ENCODE results near the gene NEK9.
A peak's percentile ranks its signal among the peaks of the same experiment; 100 is the strongest.

The NEK9 gene

GRCh38 chr14:75067212-75067611, 59.6 kb downstream of the NEK9 start:
- Histone ChIP-seq H3K9me2 (replicated peaks; ENCODE audit: control insufficient read depth, low read length) (no peaks in the 10 kb centered on the region), H3K27ac (ENCODE audit: low read depth, low read length) (no peak overlapping the region), H3K4me2 (ENCODE audit: low read length) (peak overlapping the region; percentile 0; the same call in 1 of the 2 replicates), H3K4me1 (ENCODE audit: control insufficient read depth, low read length) (peaks cover 35% of the 10 kb centered on the region), H3K27me3 (ENCODE audit: control insufficient read depth, low read length) (0 out of 2 replicates have a peak, but pooled peaks cover 2% of the 10 kb centered on the region), H4K20me1 (ENCODE audit: control insufficient read depth, insufficient read depth, low read depth, low read length) (no peaks in the 10 kb centered on the region), H3F3A (ENCODE audit: control insufficient read depth, insufficient read depth) (peaks cover 6% of the 10 kb centered on the region), H3K9me3 (ENCODE audit: control insufficient read depth, insufficient read depth, low read length) (no peaks in the 10 kb centered on the region), H3K36me3 (ENCODE audit: control insufficient read depth, low read length) (no peaks in the 10 kb centered on the region), H3K4me3 (ENCODE audit: low read length) (no peak overlapping the region), H3K79me2 (ENCODE audit: control insufficient read depth, low read length) (peaks cover 23% of the 10 kb centered on the region)
- no peak for TF ChIP-seq EZH2phosphoT487 (IDR thresholded peaks at IDR 0.05; ENCODE audit: borderline replicate concordance, low read length)

DNA sequence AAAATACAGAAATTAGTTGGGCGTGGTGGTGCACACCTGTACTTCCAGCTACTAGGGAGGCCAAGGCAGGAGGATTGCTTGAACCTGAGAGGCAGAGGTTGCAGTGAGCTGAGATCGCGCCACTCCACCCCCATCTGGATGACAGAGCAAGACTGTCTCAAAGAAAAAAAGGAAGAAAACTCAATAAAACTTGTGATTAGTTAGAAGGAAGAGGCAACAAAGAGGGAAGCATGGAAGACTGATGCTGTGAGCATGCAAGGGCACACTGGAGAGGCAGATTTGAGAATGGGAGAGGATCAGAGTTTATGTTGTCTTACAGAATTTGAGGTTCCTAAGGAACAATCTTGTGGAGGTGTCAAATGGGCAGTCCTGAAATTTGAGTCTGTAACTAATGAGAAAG, 60.2 kb downstream of the NEK9 start:
- no peaks in the 10 kb centered on the region for H4K20me1 ChIP-seq (ENCODE audit: control insufficient read depth, insufficient read depth, low read depth, low read length)
- H3K4me3 ChIP-seq (ENCODE audit: low read length) = no peak overlapping the region
- peaks cover 24% of the 10 kb centered on the region for H3K79me2 ChIP-seq (ENCODE audit: control insufficient read depth, low read length)
- H3K36me3 ChIP-seq (ENCODE audit: control insufficient read depth, low read length) = peaks cover under 1% of the 10 kb centered on the region
- TF ChIP-seq, protein P1, sequence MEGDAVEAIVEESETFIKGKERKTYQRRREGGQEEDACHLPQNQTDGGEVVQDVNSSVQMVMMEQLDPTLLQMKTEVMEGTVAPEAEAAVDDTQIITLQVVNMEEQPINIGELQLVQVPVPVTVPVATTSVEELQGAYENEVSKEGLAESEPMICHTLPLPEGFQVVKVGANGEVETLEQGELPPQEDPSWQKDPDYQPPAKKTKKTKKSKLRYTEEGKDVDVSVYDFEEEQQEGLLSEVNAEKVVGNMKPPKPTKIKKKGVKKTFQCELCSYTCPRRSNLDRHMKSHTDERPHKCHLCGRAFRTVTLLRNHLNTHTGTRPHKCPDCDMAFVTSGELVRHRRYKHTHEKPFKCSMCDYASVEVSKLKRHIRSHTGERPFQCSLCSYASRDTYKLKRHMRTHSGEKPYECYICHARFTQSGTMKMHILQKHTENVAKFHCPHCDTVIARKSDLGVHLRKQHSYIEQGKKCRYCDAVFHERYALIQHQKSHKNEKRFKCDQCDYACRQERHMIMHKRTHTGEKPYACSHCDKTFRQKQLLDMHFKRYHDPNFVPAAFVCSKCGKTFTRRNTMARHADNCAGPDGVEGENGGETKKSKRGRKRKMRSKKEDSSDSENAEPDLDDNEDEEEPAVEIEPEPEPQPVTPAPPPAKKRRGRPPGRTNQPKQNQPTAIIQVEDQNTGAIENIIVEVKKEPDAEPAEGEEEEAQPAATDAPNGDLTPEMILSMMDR (IDR thresholded peaks at IDR 0.05; ENCODE audit: low read depth, low read length, poor library complexity, severe bottlenecking) = no peak
- TF ChIP-seq EZH2phosphoT487 (IDR thresholded peaks at IDR 0.05; ENCODE audit: borderline replicate concordance, low read length) = no peak
- peaks cover 6% of the 10 kb centered on the region for H3F3A ChIP-seq (ENCODE audit: control insufficient read depth, insufficient read depth)
- H3K9me3 ChIP-seq (ENCODE audit: control insufficient read depth, insufficient read depth, low read length) = no peaks in the 10 kb centered on the region
- no peak overlapping the region for H3K4me2 ChIP-seq (ENCODE audit: low read length)
- no peaks in the 10 kb centered on the region for H3K27me3 ChIP-seq (ENCODE audit: control insufficient read depth, low read length)
- no peak overlapping the region for H3K27ac ChIP-seq (ENCODE audit: low read depth, low read length)
- peaks cover 35% of the 10 kb centered on the region for H3K4me1 ChIP-seq (ENCODE audit: control insufficient read depth, low read length)
- no peaks in the 10 kb centered on the region for H3K9me2 ChIP-seq (replicated peaks; ENCODE audit: control insufficient read depth, low read length)

DNA sequence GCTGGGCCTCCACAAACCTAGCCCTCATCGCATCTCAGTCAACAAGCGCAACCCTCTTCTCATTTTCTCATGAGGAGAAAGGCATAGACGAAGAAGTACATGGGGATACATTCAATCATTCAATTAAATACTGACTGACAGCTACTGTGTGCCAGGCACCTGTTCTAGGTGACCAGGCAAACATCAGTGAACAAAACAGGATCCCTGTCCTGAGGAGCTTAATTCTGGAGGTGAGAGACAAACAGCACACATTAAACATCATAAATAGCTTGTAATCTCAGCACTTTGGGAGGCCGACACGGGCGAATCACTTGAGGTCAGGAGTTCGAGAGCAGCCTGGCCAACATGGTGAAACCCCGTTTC, 62.7 kb downstream of the NEK9 start:
- H3K27ac ChIP-seq (ENCODE audit: low read depth, low read length) = no peak overlapping the region
- H3K27me3 ChIP-seq (ENCODE audit: control insufficient read depth, low read length) = no peaks in the 10 kb centered on the region
- H4K20me1 ChIP-seq (ENCODE audit: control insufficient read depth, insufficient read depth, low read depth, low read length) = no peaks in the 10 kb centered on the region
- H3K4me3 ChIP-seq (ENCODE audit: low read length) = peak overlapping the region; percentile 94
- H3K4me2 ChIP-seq (ENCODE audit: low read length) = peak overlapping the region; percentile 87
- H3K4me1 ChIP-seq (ENCODE audit: control insufficient read depth, low read length) = peaks cover 30% of the 10 kb centered on the region
- H3K9me2 ChIP-seq (replicated peaks; ENCODE audit: control insufficient read depth, low read length) = no peaks in the 10 kb centered on the region
- H3F3A ChIP-seq (ENCODE audit: control insufficient read depth, insufficient read depth) = peaks cover 6% of the 10 kb centered on the region
- H3K9me3 ChIP-seq (ENCODE audit: control insufficient read depth, insufficient read depth, low read length) = no peaks in the 10 kb centered on the region
- peaks cover 35% of the 10 kb centered on the region for H3K79me2 ChIP-seq (ENCODE audit: control insufficient read depth, low read length)
- TF ChIP-seq EZH2phosphoT487 (IDR thresholded peaks at IDR 0.05; ENCODE audit: borderline replicate concordance, low read length) = no peak
- TF ChIP-seq, protein P1 (IDR thresholded peaks at IDR 0.05; ENCODE audit: low read depth, low read length, poor library complexity, severe bottlenecking) = no peak
- H3K36me3 ChIP-seq (ENCODE audit: control insufficient read depth, low read length) = peaks cover 25% of the 10 kb centered on the region

DNA sequence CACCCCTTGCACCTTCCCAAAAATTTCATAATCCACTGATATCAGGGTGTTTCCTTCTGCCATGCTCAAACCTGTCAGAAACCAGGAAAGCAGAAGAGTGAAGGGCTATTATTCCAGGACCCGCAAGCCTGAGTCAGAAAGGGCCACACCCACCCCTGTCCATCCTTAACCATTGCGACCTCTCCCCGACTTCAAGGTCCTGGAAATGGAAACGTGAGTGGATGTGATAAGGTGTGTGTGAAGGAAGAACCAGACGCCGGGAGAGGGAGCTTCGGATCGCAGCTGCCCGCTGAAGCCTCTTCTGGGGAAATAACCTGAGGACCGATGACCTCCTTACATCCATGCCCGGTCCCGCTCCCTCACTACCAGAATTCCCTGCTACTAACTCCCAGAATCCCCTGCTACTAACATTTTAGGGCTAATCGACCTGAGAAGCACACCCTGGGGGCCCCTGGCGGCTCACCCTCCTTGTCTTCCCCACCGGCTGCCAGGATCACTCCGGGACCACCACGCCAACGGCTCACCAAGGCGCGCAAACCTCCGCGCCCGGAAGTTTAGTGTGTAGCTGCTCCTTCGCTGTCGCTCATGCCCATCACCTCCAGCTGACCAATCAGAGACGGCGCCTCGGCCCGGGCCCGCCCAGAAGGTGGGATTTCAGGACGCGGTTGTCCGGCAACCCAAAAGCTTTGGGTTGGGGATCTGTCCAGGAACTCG, 63.2 kb downstream of the NEK9 start, which contains the start of gene ACYP1:
Gene ACYP1, minus strand, starts transcription at position 534 of the 714 bp plus-strand sequence. Its CDS starts 471 bp downstream, at position 63.
- H3K9me2 ChIP-seq (replicated peaks; ENCODE audit: control insufficient read depth, low read length) = no peaks in the 10 kb centered on the region
- no peaks in the 10 kb centered on the region for H4K20me1 ChIP-seq (ENCODE audit: control insufficient read depth, insufficient read depth, low read depth, low read length)
- H3K79me2 ChIP-seq (ENCODE audit: control insufficient read depth, low read length) = peaks cover 34% of the 10 kb centered on the region
- no peaks in the 10 kb centered on the region for H3K27me3 ChIP-seq (ENCODE audit: control insufficient read depth, low read length)
- TF ChIP-seq, protein P1 (IDR thresholded peaks at IDR 0.05; ENCODE audit: low read depth, low read length, poor library complexity, severe bottlenecking) = no peak
- no peak for TF ChIP-seq EZH2phosphoT487 (IDR thresholded peaks at IDR 0.05; ENCODE audit: borderline replicate concordance, low read length)
- peak within 1 kb of the TSS; percentile 94 for H3K4me3 ChIP-seq (ENCODE audit: low read length)
- H3K4me1 ChIP-seq (ENCODE audit: control insufficient read depth, low read length) = peaks cover 25% of the 10 kb centered on the region
- peaks cover 6% of the 10 kb centered on the region for H3F3A ChIP-seq (ENCODE audit: control insufficient read depth, insufficient read depth)
- H3K9me3 ChIP-seq (ENCODE audit: control insufficient read depth, insufficient read depth, low read length) = no peaks in the 10 kb centered on the region
- no peak within 1 kb of the TSS for H3K27ac ChIP-seq (ENCODE audit: low read depth, low read length)
- peaks cover 27% of the 10 kb centered on the region for H3K36me3 ChIP-seq (ENCODE audit: control insufficient read depth, low read length)
- H3K4me2 ChIP-seq (ENCODE audit: low read length) = peak within 1 kb of the TSS; percentile 87

Data from DOHH2 (cell line).